ENCODE results near the gene IFNA6.

The IFNA6 gene

DNA sequence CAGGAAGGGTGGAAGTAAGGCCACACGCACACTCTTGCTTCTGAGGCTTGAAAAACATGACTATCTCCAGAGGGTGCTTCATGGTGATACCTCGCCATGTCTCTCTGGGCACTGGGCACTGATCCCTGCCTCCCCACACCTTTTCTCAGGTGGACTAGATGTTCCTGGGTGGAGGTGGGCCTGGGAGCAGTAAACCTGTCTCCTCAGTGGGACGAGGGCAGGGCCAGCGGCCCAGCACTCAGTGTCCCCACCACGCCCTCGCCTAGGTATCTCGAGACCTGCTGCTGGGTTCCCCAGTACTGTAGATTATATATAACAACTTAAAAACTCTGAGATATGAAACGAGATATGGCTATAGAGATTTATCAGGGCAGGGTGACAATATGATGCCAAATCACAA is 11.6 kb upstream of the IFNA6 start:
- Histone ChIP-seq H3F3A (ENCODE audit: low read depth) (no peaks in the 10 kb centered on the region), H3K9ac (ENCODE audit: low read depth, low read length, poor library complexity, severe bottlenecking) (no peak overlapping the region), H3K4me1 (ENCODE audit: insufficient read depth, low read length, poor library complexity, severe bottlenecking) (peaks cover 3% of the 10 kb centered on the region)

GRCh38 chr9:21357479-21358460 is 7.1 kb upstream of the IFNA6 start:
- Histone ChIP-seq H3K36me3 (ENCODE audit: insufficient read depth, low read length) (no peaks in the 10 kb centered on the region), H3K27me3 (ENCODE audit: insufficient read depth, low read length, poor library complexity, severe bottlenecking) (no peaks in the 10 kb centered on the region), H3K4me2 (ENCODE audit: low read depth, low read length, poor library complexity, severe bottlenecking) (peak overlapping the region; percentile 16), H3K4me1 (ENCODE audit: insufficient read depth, low read length, poor library complexity, severe bottlenecking) (peaks cover 3% of the 10 kb centered on the region), H3F3A (ENCODE audit: low read depth) (no peaks in the 10 kb centered on the region), H3K4me3 (ENCODE audit: low read length, poor library complexity, severe bottlenecking) (no peak overlapping the region), H3K9me3 (ENCODE audit: insufficient read depth, low read depth, low read length) (no peaks in the 10 kb centered on the region; the same call in 1 of the 2 replicates), H3K9ac (ENCODE audit: low read depth, low read length, poor library complexity, severe bottlenecking) (no peak overlapping the region), H4K20me1 (ENCODE audit: insufficient read depth, low read length, poor library complexity, severe bottlenecking) (no peaks in the 10 kb centered on the region), H3K79me2 (ENCODE audit: insufficient read depth, low read length) (no peaks in the 10 kb centered on the region), H3K9me2 (replicated peaks; ENCODE audit: low read depth, low read length) (no peaks in the 10 kb centered on the region), H2AFZ (ENCODE audit: low read length) (peak overlapping the region; percentile 68)
- TF ChIP-seq CTCF (conservative IDR thresholded peaks at IDR 0.05; ENCODE audit: low read length): no peak
- no peak for TF ChIP-seq EZH2phosphoT487 (IDR thresholded peaks at IDR 0.05; ENCODE audit: borderline replicate concordance)

More for the DNA sequence above, 11.6 kb upstream of the IFNA6 start:
- no peak overlapping the region for H3K4me3 ChIP-seq (ENCODE audit: low read length, poor library complexity, severe bottlenecking)
- no peaks in the 10 kb centered on the region for H3K36me3 ChIP-seq (ENCODE audit: insufficient read depth, low read length)
- no peaks in the 10 kb centered on the region for H4K20me1 ChIP-seq (ENCODE audit: insufficient read depth, low read length, poor library complexity, severe bottlenecking)
- no peak overlapping the region for H3K4me2 ChIP-seq (ENCODE audit: low read depth, low read length, poor library complexity, severe bottlenecking)
- no peaks in the 10 kb centered on the region for H3K27me3 ChIP-seq (ENCODE audit: insufficient read depth, low read length, poor library complexity, severe bottlenecking)
- TF ChIP-seq CTCF (conservative IDR thresholded peaks at IDR 0.05; ENCODE audit: low read length): no peak
- TF ChIP-seq EZH2phosphoT487 (IDR thresholded peaks at IDR 0.05; ENCODE audit: borderline replicate concordance): no peak
- H2AFZ ChIP-seq (ENCODE audit: low read length): no peak overlapping the region
- no peaks in the 10 kb centered on the region for H3K9me2 ChIP-seq (replicated peaks; ENCODE audit: low read depth, low read length)
- H3K9me3 ChIP-seq (ENCODE audit: insufficient read depth, low read depth, low read length): no peaks in the 10 kb centered on the region
- H3K79me2 ChIP-seq (ENCODE audit: insufficient read depth, low read length): no peaks in the 10 kb centered on the region

DNA sequence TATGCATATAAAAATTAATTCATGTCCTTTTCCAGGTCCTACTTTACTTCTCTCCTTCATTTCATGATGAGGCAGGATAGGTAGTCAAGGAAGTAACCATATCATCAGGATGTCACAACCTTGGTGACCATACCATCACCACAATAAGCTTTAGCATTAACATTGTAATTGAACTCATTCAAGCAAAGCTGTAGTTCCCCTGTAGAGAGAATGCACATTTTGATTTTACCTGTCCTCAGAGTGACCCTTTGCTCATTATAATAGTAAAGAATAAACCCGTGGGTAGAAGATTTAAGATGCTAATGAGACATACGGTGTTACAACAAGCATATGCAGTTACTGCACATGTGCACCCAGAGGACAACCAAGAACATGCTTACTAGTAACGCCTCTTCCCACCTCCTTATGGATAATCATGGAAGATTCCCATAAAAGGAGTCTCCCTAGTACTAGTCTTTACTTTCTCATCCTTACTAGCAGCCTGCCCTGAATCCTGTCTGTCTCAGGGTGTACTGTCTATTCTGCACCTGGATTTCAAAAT is 2.2 kb downstream of the IFNA6 start:
- no peak overlapping the region for H3K9ac ChIP-seq (ENCODE audit: low read depth, low read length, poor library complexity, severe bottlenecking)
- no peaks in the 10 kb centered on the region for H3K9me3 ChIP-seq (ENCODE audit: insufficient read depth, low read depth, low read length)
- TF ChIP-seq CTCF (conservative IDR thresholded peaks at IDR 0.05; ENCODE audit: low read length) (no peak), EZH2phosphoT487 (IDR thresholded peaks at IDR 0.05; ENCODE audit: borderline replicate concordance) (no peak)
- no peaks in the 10 kb centered on the region for H3K27me3 ChIP-seq (ENCODE audit: insufficient read depth, low read length, poor library complexity, severe bottlenecking)
- H3K79me2 ChIP-seq (ENCODE audit: insufficient read depth, low read length): no peaks in the 10 kb centered on the region
- H3K4me2 ChIP-seq (ENCODE audit: low read depth, low read length, poor library complexity, severe bottlenecking): no peak overlapping the region
- no peak overlapping the region for H2AFZ ChIP-seq (ENCODE audit: low read length)
- H3K36me3 ChIP-seq (ENCODE audit: insufficient read depth, low read length): no peaks in the 10 kb centered on the region
- H3K4me1 ChIP-seq (ENCODE audit: insufficient read depth, low read length, poor library complexity, severe bottlenecking): no peaks in the 10 kb centered on the region
- H3F3A ChIP-seq (ENCODE audit: low read depth): no peaks in the 10 kb centered on the region
- H4K20me1 ChIP-seq (ENCODE audit: insufficient read depth, low read length, poor library complexity, severe bottlenecking): no peaks in the 10 kb centered on the region
- no peaks in the 10 kb centered on the region for H3K9me2 ChIP-seq (replicated peaks; ENCODE audit: low read depth, low read length)
- H3K4me3 ChIP-seq (ENCODE audit: low read length, poor library complexity, severe bottlenecking): no peak overlapping the region
